ENCODE data around the gene PAQR6. TPM values are rescaled to one million over a fixed set of nuclear protein-coding genes. Genes with fewer than 3 reads are reported as not detected.
A peak's percentile ranks its signal among the peaks of the same experiment; 100 is the strongest.

Gene PAQR6
- polyA plus RNA-seq, 4 donors = 2.9 to 8.0 (median 4.9) TPM

DNA sequence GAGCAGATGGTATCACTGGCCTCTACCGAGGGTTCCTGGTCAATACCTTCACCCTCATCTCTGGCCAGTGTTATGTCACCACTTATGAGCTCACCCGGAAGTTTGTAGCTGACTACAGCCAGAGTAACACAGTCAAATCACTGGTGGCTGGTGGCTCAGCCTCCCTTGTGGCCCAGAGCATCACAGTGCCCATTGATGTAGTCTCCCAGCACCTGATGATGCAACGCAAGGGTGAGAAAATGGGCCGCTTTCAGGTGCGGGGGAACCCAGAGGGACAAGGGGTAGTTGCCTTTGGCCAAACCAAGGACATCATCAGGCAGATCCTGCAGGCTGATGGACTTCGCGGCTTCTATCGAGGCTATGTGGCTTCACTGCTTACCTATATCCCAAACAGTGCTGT is 47.8 kb downstream of the PAQR6 start:
- DNase-seq (ENCODE audit: low read depth in 4 of 4, low spot score in 2 of 4) = no peak

DNA sequence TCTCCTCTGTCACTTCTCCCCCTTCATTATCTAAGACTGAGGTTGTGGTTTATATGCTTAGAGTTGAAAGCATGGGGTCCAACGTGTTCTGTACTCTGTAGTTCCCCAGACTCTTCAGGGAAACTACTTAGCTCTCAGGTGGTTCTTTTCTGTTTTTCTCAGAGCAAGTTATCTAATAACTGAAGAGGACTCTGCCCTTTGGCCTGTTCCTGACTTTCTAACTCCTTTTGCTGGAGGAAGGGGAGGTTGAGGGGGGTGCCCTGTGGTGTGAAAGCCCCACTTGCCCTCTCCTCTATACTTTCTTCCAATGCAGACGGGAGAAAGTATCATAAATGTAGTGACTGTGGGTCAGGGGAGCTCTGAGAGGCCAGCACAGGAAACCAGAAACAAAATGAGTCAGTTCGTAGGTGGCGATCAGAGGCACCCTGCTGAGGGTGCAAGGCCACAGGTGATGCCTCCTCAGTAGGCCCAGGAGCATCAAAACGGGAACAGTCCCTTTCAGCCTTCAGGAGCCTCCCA is 49.0 kb downstream of the PAQR6 start:
- no peak for DNase-seq (ENCODE audit: low read depth in 4 of 4, low spot score in 2 of 4)

DNA sequence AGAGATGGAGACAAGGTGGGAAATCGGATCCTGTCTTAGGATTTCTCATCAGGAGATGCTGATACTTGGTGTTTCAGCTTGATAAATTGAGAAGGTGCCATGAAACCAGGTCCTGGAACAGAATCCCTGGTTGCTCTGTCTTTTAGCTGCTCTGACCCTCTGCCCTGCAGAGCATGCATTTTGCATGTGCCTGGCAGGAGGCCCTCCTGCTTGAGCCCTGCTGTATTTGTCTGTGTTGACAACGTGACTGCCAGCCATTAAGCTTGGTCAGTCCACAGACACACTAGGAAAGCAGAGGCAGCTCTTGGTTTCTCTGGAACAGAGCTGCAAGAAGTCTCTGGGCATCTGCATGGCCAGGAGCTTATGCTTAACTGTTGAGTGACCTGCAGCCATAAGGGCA is 51.4 kb downstream of the PAQR6 start:
- DNase-seq (ENCODE audit: low read depth in 4 of 4, low spot score in 2 of 4) = no peak

DNA sequence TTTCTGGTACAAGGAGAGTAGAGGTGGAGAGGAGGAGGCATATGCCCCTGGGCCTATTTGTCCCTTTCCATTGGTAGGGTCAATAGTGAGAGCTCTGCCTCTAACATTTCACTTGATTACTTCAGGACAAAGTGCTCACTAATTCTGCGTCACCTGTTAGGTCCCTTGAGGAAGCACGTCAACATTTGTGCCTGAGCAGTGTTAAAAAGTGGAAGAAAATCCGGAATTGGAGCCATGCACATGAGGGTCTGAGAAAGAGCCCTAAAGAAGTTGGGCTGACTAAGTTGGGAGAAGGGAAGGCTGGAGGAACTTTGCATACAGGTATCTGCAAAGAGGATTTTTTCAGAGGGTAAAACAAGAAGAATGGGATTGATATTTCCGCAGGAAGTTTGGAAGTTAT is 52.0 kb downstream of the PAQR6 start:
- no peak for DNase-seq (ENCODE audit: low read depth in 4 of 4, low spot score in 2 of 4)

DNA sequence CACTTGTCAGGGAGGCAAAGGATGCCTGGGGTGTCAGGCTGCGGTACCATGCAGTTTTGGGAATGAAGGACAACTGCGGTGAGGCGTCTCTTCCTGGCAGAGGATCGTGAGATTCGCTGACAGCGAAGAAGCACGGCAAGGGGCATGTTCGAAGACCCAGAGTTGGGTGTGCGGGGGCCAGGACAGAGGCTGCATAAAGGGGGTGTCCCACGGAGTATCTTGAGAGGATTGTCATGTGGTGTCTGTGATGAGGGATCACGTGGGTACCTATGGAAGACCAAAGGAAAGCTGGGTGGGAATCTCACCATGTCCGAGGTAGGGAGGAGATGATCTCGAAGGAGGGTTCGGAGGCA is 53.6 kb downstream of the PAQR6 start:
- no peak for DNase-seq (ENCODE audit: low read depth in 4 of 4, low spot score in 2 of 4)

DNA sequence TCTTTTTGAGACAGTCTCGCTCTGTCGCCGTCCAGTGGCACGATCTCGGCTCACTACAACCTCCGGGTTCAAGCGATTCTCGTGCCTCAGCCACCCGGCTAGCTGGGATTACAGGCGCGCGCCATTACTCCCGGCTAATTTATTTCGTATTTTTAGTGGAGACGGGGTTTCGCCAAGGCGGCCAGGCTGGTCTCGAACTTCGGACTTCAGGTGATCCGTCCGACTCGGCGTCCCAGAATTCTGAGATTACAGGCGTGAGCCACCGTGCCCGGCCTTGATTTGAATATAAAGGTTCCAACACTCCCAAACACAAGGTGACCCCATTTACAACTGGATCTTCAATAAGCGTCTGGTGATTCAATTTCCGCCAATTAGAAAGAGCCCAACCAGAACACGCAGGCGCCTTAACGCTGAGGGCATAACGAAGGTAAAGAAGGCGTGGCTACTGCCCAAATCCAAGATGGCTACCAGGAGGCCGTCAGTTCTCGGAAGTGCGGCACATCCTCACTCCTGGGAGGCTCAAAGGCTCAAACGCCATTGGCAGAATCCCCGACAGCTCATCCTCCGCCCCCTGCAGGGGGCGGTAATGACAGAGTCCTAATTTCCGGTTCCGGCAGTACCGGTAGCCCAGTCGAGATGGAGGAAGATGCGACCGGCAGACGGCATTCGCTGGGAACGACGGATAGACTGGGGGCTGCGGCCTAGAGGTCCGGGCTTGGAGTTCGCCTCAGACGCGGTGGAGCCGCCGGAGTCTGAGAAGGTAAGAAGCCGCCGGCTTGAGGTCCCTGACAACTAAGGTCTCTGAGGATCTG is 54.2 kb downstream of the PAQR6 start, which contains the start of gene SLC25A44:
Gene SLC25A44, plus strand, starts transcription at position 617 of the 812 bp plus-strand sequence. CDS start 5,744 bp downstream, outside the sequence.
- DNase-seq (ENCODE audit: low read depth in 4 of 4, low spot score in 2 of 4) = peak; percentile 96 to 99 (median 98)

Other genes starting within 250 kb of the PAQR6 start
- gene SSR2, start 227.1 kb downstream of the PAQR6 start, polyA plus RNA-seq (ENCODE audit: insufficient read length in 4 of 4) = 100 to 1,000 TPM; 349 to 450 (median 397) TPM
- 10 to 100 TPM; 46.9 to 61.7 (median 51.8) TPM for gene UBQLN4, start 194.3 kb downstream of the PAQR6 start, polyA plus RNA-seq (ENCODE audit: insufficient read length in 4 of 4)
- 10 to 100 TPM; 53.9 to 67.9 (median 60.2) TPM for gene LAMTOR2, start 193.3 kb downstream of the PAQR6 start, polyA plus RNA-seq (ENCODE audit: insufficient read length in 4 of 4)
- gene RAB25, start 186.9 kb downstream of the PAQR6 start, polyA plus RNA-seq (ENCODE audit: insufficient read length in 4 of 4) = 10 to 100 TPM; 51.0 to 63.6 (median 55.5) TPM
- 10 to 100 TPM; 40.9 to 53.6 (median 46.9) TPM for gene MEX3A, start 165.6 kb downstream of the PAQR6 start, polyA plus RNA-seq (ENCODE audit: insufficient read length in 4 of 4)
- 100 to 1,000 TPM in 3 of 4 donors, 10 to 100 TPM in 1; 81.2 to 114 (median 104) TPM for gene LMNA, start 133.3 kb downstream of the PAQR6 start, polyA plus RNA-seq (ENCODE audit: insufficient read length in 4 of 4)
- gene SEMA4A, start 94.5 kb downstream of the PAQR6 start, polyA plus RNA-seq (ENCODE audit: insufficient read length in 4 of 4) = 10 to 100 TPM; 18.3 to 24.5 (median 22.1) TPM
- gene SLC25A44, start 54.0 kb downstream of the PAQR6 start, polyA plus RNA-seq (ENCODE audit: insufficient read length in 4 of 4) = 10 to 100 TPM; 23.5 to 32.0 (median 28.6) TPM
- gene PMF1, start 35.0 kb downstream of the PAQR6 start, polyA plus RNA-seq (ENCODE audit: insufficient read length in 4 of 4) = 100 to 1,000 TPM in 2 of 4 donors, 10 to 100 TPM in 2; 78.4 to 103 (median 97.6) TPM
- 1 to 10 TPM; 1.0 to 7.5 (median 4.3) TPM for gene BGLAP, start 5.9 kb downstream of the PAQR6 start, polyA plus RNA-seq (ENCODE audit: insufficient read length in 4 of 4)
- 10 to 100 TPM; 54.5 to 76.2 (median 62.1) TPM for gene SMG5, start 34.8 kb upstream of the PAQR6 start, polyA plus RNA-seq (ENCODE audit: insufficient read length in 4 of 4)
- gene TMEM79, start 36.3 kb upstream of the PAQR6 start, polyA plus RNA-seq (ENCODE audit: insufficient read length in 4 of 4) = 1 to 10 TPM; 4.8 to 8.2 (median 7.0) TPM
- gene GLMP, start 47.6 kb upstream of the PAQR6 start, polyA plus RNA-seq (ENCODE audit: insufficient read length in 4 of 4) = 10 to 100 TPM; 54.6 to 73.3 (median 65.4) TPM
- not detected for gene VHLL, start 51.3 kb upstream of the PAQR6 start, polyA plus RNA-seq (ENCODE audit: insufficient read length in 4 of 4)
- 100 to 1,000 TPM; 313 to 386 (median 330) TPM for gene CCT3, start 90.2 kb upstream of the PAQR6 start, polyA plus RNA-seq (ENCODE audit: insufficient read length in 4 of 4)
- gene TSACC, start 90.5 kb upstream of the PAQR6 start, polyA plus RNA-seq (ENCODE audit: insufficient read length in 4 of 4) = 1 to 10 TPM in 3 of 4 donors, under 1 TPM in 1; 0.57 to 2.3 (median 1.6) TPM
- 10 to 100 TPM in 3 of 4 donors, 1 to 10 TPM in 1; 8.0 to 24.3 (median 17.0) TPM for gene RHBG, start 121.2 kb upstream of the PAQR6 start, polyA plus RNA-seq (ENCODE audit: insufficient read length in 4 of 4)